MM.1S (cell line): ENCODE data around the gene HSPA1L.

ENCODE experiments used
- EZH2 ChIP-seq: fragments of 300-600 bp; sonication (generic); optimal IDR thresholded peaks from 2 replicates; pipeline ENCODE3; 2017; ENCODE audit warnings: low read depth, mild to moderate bottlenecking, antibody characterized with exemption, low read length, mixed read lengths
- EZH2phosphoT487 ChIP-seq: fragments of 300-600 bp; sonication (generic); IDR thresholded peaks from 2 replicates; pipeline ENCODE4 v1.6.1; 2018; ENCODE audit warnings: antibody characterized with exemption, low read length
- TF ChIP-seq, protein P1 (sequence below): fragments of 300-600 bp; sonication (generic); IDR thresholded peaks from 2 replicates; pipeline ENCODE4 v1.5.1; 2016; ENCODE audit warnings: antibody characterized with exemption, low read length, mixed read lengths

- TF ChIP-seq, protein P1, sequence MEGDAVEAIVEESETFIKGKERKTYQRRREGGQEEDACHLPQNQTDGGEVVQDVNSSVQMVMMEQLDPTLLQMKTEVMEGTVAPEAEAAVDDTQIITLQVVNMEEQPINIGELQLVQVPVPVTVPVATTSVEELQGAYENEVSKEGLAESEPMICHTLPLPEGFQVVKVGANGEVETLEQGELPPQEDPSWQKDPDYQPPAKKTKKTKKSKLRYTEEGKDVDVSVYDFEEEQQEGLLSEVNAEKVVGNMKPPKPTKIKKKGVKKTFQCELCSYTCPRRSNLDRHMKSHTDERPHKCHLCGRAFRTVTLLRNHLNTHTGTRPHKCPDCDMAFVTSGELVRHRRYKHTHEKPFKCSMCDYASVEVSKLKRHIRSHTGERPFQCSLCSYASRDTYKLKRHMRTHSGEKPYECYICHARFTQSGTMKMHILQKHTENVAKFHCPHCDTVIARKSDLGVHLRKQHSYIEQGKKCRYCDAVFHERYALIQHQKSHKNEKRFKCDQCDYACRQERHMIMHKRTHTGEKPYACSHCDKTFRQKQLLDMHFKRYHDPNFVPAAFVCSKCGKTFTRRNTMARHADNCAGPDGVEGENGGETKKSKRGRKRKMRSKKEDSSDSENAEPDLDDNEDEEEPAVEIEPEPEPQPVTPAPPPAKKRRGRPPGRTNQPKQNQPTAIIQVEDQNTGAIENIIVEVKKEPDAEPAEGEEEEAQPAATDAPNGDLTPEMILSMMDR: no peak
- TF ChIP-seq EZH2: no peak
- no peak for TF ChIP-seq EZH2phosphoT487
Observed at GRCh38 chr6:31838968-31839367, 23.9 kb upstream of the HSPA1L start.
